CD4-positive, alpha-beta T cell treated with Interferon gamma for 1 hour (primary cell): ENCODE data around the gene SDK1.
"Not testable (repeated sequence)": the region's sequence is repeated elsewhere in the genome, so short reads cannot be mapped to it uniquely, and the experiment has no call there.

Source experiments
- DNase-seq: peaks from one replicate; pipeline ENCODE4 v3.0.0-alpha.2; 2020

The SDK1 gene

GRCh38 chr7:3682028-3682710 is 381.1 kb downstream of the SDK1 start:
- DNase-seq: no peak

- no peak for DNase-seq
Measured at GRCh38 chr7:3683546-3684539, 382.8 kb downstream of the SDK1 start.

DNA sequence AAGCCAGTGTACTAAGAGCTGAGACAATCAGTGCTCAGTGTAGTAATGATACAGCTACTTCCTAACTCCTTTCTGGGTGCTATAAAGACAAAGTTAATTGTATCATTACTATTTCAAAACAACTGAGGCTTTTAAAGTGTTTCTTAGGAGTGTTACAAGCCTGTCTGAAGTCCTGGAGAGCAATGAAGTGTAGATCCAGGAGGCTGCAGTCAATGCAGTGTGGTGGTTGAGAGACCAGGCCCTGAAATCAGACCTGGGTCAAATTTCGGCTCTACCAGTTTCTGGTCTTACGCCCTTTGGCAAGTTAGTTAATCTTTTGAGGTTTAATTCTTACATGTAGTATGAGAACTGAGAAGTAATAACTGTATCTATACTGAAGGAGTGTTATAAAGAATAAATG is 387.0 kb downstream of the SDK1 start:
- DNase-seq: no peak

- DNase-seq: no peak
Measured at GRCh38 chr7:3688842-3689241, 387.8 kb downstream of the SDK1 start.

DNA sequence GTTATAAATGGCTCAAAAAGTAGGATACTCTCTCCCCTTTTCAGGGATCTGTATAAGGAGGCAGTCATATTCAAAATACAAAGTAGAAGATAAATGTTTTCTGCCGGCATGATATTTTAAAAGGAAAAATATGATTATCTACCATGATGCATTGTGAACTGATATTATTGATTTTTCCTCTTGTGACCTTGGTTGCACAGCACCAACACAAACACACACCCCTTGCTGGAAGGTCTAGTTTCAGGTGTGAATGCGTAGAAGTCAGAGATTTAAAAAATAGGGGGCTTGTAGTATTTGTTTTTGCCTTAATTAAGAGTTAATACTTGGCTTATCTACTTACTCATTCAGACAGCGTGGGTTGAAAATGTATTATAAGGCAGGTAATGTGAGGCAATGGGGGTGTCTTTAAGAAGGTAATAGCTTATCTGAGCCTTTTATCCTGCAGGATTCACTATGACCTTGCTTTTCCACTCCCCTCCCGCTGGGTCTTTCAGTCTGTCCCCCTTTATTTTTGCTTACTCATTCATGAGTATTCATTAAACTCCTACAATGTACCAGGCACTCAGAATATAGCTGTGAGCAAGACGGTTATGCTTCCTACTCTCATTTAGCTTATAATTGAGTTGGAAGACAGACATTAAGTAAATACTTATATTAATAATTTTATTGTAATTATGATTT is 390.6 kb downstream of the SDK1 start:
- DNase-seq: no peak

GRCh38 chr7:3695602-3696001 is 394.6 kb downstream of the SDK1 start:
- no peak for DNase-seq

GRCh38 chr7:3696113-3696512 is 395.1 kb downstream of the SDK1 start:
- DNase-seq: no peak

DNA sequence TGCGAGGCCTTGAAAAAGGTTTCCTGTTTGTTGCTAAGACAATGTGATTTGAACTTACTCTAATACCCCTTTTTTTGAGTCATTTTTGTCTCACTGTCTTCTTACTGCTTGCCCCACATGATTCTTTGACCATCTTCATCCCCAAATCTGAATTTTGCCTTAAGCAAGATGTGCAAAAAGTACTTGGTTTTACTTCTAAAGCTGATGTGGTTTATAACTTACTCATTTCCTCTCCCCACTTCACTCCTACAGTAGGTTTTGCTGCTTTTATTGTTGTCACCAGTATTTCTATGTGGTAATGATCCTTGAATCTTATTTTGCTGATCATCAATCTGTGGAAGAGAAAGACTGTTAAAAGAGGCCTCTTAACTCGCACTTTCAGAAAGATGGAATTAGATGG is 396.4 kb downstream of the SDK1 start:
- no peak for DNase-seq

- DNase-seq: no peak
Measured at GRCh38 chr7:3705258-3705657, 404.2 kb downstream of the SDK1 start.

GRCh38 chr7:3706091-3706490 is 405.0 kb downstream of the SDK1 start:
- not testable (repeated sequence) for DNase-seq

- DNase-seq: no peak
Measured at GRCh38 chr7:3710122-3710521, 409.1 kb downstream of the SDK1 start.

GRCh38 chr7:3710531-3710930 is 409.5 kb downstream of the SDK1 start:
- DNase-seq: no peak

GRCh38 chr7:3712841-3713240 is 411.8 kb downstream of the SDK1 start:
- DNase-seq: no peak

GRCh38 chr7:3721422-3721821 is 420.4 kb downstream of the SDK1 start:
- no peak for DNase-seq

DNA sequence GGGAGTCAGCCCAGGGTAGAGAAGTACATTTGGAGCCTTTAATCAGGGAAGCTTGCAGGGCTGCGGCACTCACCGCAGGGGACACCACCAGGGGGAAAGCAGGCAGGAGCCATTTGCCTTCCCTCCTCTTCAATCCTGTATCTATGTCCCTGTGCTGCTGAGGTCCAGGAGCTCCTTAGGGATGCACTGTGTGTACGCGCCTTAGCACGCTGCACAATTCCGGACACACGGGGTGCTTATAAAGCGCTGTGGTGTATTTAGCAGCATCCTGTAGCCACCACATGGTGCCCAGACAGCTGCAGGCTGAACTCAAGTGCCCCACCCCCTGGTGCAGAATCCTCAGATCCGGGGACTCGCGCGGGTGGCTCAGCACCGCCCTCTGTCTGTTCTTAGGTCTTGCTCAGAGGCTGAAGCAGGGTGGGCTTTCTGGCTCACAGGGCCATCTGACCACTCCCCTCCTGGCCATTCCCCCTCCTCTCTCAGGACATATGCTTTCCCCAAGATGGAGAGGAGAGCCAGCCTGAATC is 421.4 kb downstream of the SDK1 start:
- peak; percentile 11 for DNase-seq

- DNase-seq: no peak
Measured at GRCh38 chr7:3725155-3726059, 424.4 kb downstream of the SDK1 start.

- no peak for DNase-seq
Measured at GRCh38 chr7:3730276-3730675, 429.2 kb downstream of the SDK1 start.

GRCh38 chr7:3732395-3733005 is 431.4 kb downstream of the SDK1 start:
- no peak for DNase-seq

GRCh38 chr7:3733541-3734140 is 432.6 kb downstream of the SDK1 start:
- no peak for DNase-seq

GRCh38 chr7:3738964-3739363 is 437.9 kb downstream of the SDK1 start:
- DNase-seq: no peak

- DNase-seq: no peak
Measured at GRCh38 chr7:3739983-3740382, 438.9 kb downstream of the SDK1 start.
